Stimulated activated naive CD8-positive, alpha-beta T cell treated with anti-CD3 and anti-CD28 coated beads, Interleukin-15, amount 100 ng/mL, for 72 hours (primary cell): ENCODE measurements around the gene ANGPTL2.

ENCODE experiments used
- ATAC-seq: fragments of 150-1000 bp; cut with Tn5 transposase; 2 replicates; pipeline ENCODE4 v1.10.0; 2021; ENCODE audit warnings: mild to moderate bottlenecking, moderate library complexity
- DNase-seq, 2 donors: peaks; one replicate each; pipeline ENCODE4 v3.0.0; 2021 to 2022
- H3K27ac Mint-ChIP-seq, 2 donors: one replicate each; pipeline ENCODE4 v1.8.0; 2022; ENCODE audit warnings: mild to moderate bottlenecking in 2 of 2, mixed read lengths in 2 of 2, moderate library complexity in 2 of 2
- H3K27me3 Mint-ChIP-seq: one replicate; pipeline ENCODE4 v1.8.0; 2022; ENCODE audit warnings: mixed read lengths
- H3K4me1 Mint-ChIP-seq: one replicate; pipeline ENCODE4 v1.8.0; 2022; ENCODE audit warnings: mild to moderate bottlenecking, mixed read lengths
- H3K4me3 Mint-ChIP-seq, 2 donors: one replicate each; pipeline ENCODE4 v1.8.0; 2022; ENCODE audit warnings: mild to moderate bottlenecking in 2 of 2, mixed read lengths in 2 of 2, moderate library complexity in 1 of 2
- H3K9me3 Mint-ChIP-seq, 2 donors: one replicate each; pipeline ENCODE4 v1.8.0; 2022; ENCODE audit warnings: mixed read lengths in 2 of 2

ANGPTL2 gene

GRCh38 chr9:127142931-127143464 lies 20.6 kb upstream of the ANGPTL2 start:
- ATAC-seq (no peak), DNase-seq (no peak)
- H3K4me1 Mint-ChIP-seq, result no peaks in the 10 kb centered on the region
- H3K27me3 Mint-ChIP-seq, result no peaks in the 10 kb centered on the region
- no peak overlapping the region for H3K27ac Mint-ChIP-seq
- no peaks in the 10 kb centered on the region for H3K9me3 Mint-ChIP-seq
- H3K4me3 Mint-ChIP-seq, result no peak overlapping the region

GRCh38 chr9:127142291-127142690 lies 19.9 kb upstream of the ANGPTL2 start:
- DNase-seq (no peak), ATAC-seq (no peak)
- Mint-ChIP-seq H3K4me1 (no peaks in the 10 kb centered on the region), H3K27me3 (no peaks in the 10 kb centered on the region), H3K27ac (no peak overlapping the region), H3K4me3 (no peak overlapping the region), H3K9me3 (no peaks in the 10 kb centered on the region)

- H3K4me3 Mint-ChIP-seq, result no peak overlapping the region
- H3K27me3 Mint-ChIP-seq, result no peaks in the 10 kb centered on the region
- ATAC-seq, result no peak
- no peak for DNase-seq
- H3K9me3 Mint-ChIP-seq, result no peaks in the 10 kb centered on the region
- H3K4me1 Mint-ChIP-seq, result no peaks in the 10 kb centered on the region
- no peak overlapping the region for H3K27ac Mint-ChIP-seq
Measured at GRCh38 chr9:127140842-127141675, 18.6 kb upstream of the ANGPTL2 start.

GRCh38 chr9:127140181-127140580 lies 17.7 kb upstream of the ANGPTL2 start:
- Mint-ChIP-seq H3K27ac (peak overlapping the region in 1 of 2 donors; percentile 6), H3K27me3 (no peaks in the 10 kb centered on the region), H3K4me3 (no peak overlapping the region), H3K4me1 (no peaks in the 10 kb centered on the region), H3K9me3 (no peaks in the 10 kb centered on the region)
- ATAC-seq (no peak), DNase-seq (no peak)

- Mint-ChIP-seq H3K4me3 (no peak overlapping the region), H3K4me1 (no peaks in the 10 kb centered on the region), H3K27ac (peak overlapping the region in 1 of 2 donors; percentile 6), H3K27me3 (no peaks in the 10 kb centered on the region), H3K9me3 (no peaks in the 10 kb centered on the region)
- no peak for ATAC-seq
- DNase-seq, result no peak
Measured at GRCh38 chr9:127139775-127140174, 17.3 kb upstream of the ANGPTL2 start.

- no peak overlapping the region for H3K4me3 Mint-ChIP-seq
- H3K9me3 Mint-ChIP-seq, result no peaks in the 10 kb centered on the region
- no peak for DNase-seq
- no peaks in the 10 kb centered on the region for H3K27me3 Mint-ChIP-seq
- no peak overlapping the region for H3K27ac Mint-ChIP-seq
- ATAC-seq, result no peak
- H3K4me1 Mint-ChIP-seq, result no peaks in the 10 kb centered on the region
Measured at GRCh38 chr9:127139071-127139731, 16.8 kb upstream of the ANGPTL2 start.

- no peak overlapping the region for H3K27ac Mint-ChIP-seq
Measured at GRCh38 chr9:127138444-127138843, 16.0 kb upstream of the ANGPTL2 start.

GRCh38 chr9:127137640-127138360 lies 15.4 kb upstream of the ANGPTL2 start:
- no peak for DNase-seq
- ATAC-seq, result no peak
- H3K9me3 Mint-ChIP-seq, result no peaks in the 10 kb centered on the region
- H3K4me3 Mint-ChIP-seq, result no peak overlapping the region
- H3K27ac Mint-ChIP-seq, result peak overlapping the region in 1 of 2 donors; percentile 34
- no peaks in the 10 kb centered on the region for H3K27me3 Mint-ChIP-seq
- no peaks in the 10 kb centered on the region for H3K4me1 Mint-ChIP-seq

More at GRCh38 chr9:127138444-127138843, 16.0 kb upstream of the ANGPTL2 start:
- ATAC-seq (no peak), DNase-seq (no peak)
- H3K27me3 Mint-ChIP-seq, result no peaks in the 10 kb centered on the region
- no peak overlapping the region for H3K4me3 Mint-ChIP-seq
- no peaks in the 10 kb centered on the region for H3K4me1 Mint-ChIP-seq
- H3K9me3 Mint-ChIP-seq, result no peaks in the 10 kb centered on the region

- Mint-ChIP-seq H3K27ac (no peak overlapping the region), H3K4me3 (no peak overlapping the region), H3K9me3 (no peaks in the 10 kb centered on the region), H3K4me1 (no peaks in the 10 kb centered on the region), H3K27me3 (no peaks in the 10 kb centered on the region)
- ATAC-seq, result no peak
- no peak for DNase-seq
Measured at GRCh38 chr9:127136880-127137639, 14.6 kb upstream of the ANGPTL2 start.

GRCh38 chr9:127136081-127136879 lies 13.8 kb upstream of the ANGPTL2 start:
- Mint-ChIP-seq H3K4me3 (no peak overlapping the region), H3K4me1 (no peaks in the 10 kb centered on the region), H3K27ac (peak overlapping the region in 1 of 2 donors; percentile 53), H3K9me3 (no peaks in the 10 kb centered on the region), H3K27me3 (no peaks in the 10 kb centered on the region)
- ATAC-seq (no peak), DNase-seq (no peak)

GRCh38 chr9:127135056-127135745 lies 12.8 kb upstream of the ANGPTL2 start:
- no peak for DNase-seq
- Mint-ChIP-seq H3K4me1 (no peaks in the 10 kb centered on the region), H3K9me3 (no peaks in the 10 kb centered on the region), H3K27me3 (no peaks in the 10 kb centered on the region), H3K27ac (peak overlapping the region in 1 of 2 donors; percentile 4), H3K4me3 (no peak overlapping the region)
- ATAC-seq, result no peak

- no peak for DNase-seq
- no peak overlapping the region for H3K27ac Mint-ChIP-seq
- H3K4me3 Mint-ChIP-seq, result no peak overlapping the region
- no peaks in the 10 kb centered on the region for H3K9me3 Mint-ChIP-seq
- ATAC-seq, result no peak
- H3K4me1 Mint-ChIP-seq, result no peaks in the 10 kb centered on the region
- H3K27me3 Mint-ChIP-seq, result no peaks in the 10 kb centered on the region
Measured at GRCh38 chr9:127133739-127134167, 11.3 kb upstream of the ANGPTL2 start.

- no peaks in the 10 kb centered on the region for H3K27me3 Mint-ChIP-seq
- no peak overlapping the region for H3K27ac Mint-ChIP-seq
- H3K4me3 Mint-ChIP-seq, result no peak overlapping the region
- DNase-seq (no peak), ATAC-seq (no peak)
- H3K4me1 Mint-ChIP-seq, result no peaks in the 10 kb centered on the region
- H3K9me3 Mint-ChIP-seq, result no peaks in the 10 kb centered on the region
Measured at GRCh38 chr9:127132921-127133647, 10.6 kb upstream of the ANGPTL2 start.
